WTC11 (cell line): ENCODE data around the gene HECW1.

ENCODE experiments used
- ATF6 ChIP-seq: sonication (generic); formaldehyde crosslinking; IDR thresholded peaks from 2 replicates; pipeline ENCODE4 v1.8.1; 2023; ENCODE audit warnings: mild to moderate bottlenecking, missing genetic modification reagents
- CTCF ChIP-seq: fragments of 200-600 bp; IDR thresholded peaks from 2 replicates; pipeline ENCODE4 v1.8.0; 2022; ENCODE audit warnings: antibody characterized with exemption
- ESRRA ChIP-seq: sonication (generic); formaldehyde crosslinking; IDR thresholded peaks from 2 replicates; pipeline ENCODE4 v1.8.1; 2022; ENCODE audit warnings: mild to moderate bottlenecking, missing genetic modification reagents, borderline replicate concordance
- GABPB1 ChIP-seq: sonication (generic); formaldehyde crosslinking; IDR thresholded peaks from 2 replicates; pipeline ENCODE4 v1.8.1; 2023; ENCODE audit warnings: mild to moderate bottlenecking, missing genetic modification reagents
- NR2C2 ChIP-seq: sonication (generic); formaldehyde crosslinking; IDR thresholded peaks from 2 replicates; pipeline ENCODE4 v1.8.0; 2022; ENCODE audit warnings: mild to moderate bottlenecking, missing genetic modification reagents
- PREB ChIP-seq: sonication (generic); formaldehyde crosslinking; IDR thresholded peaks from 2 replicates; pipeline ENCODE4 v1.8.1; 2022; ENCODE audit warnings: mild to moderate bottlenecking, missing genetic modification reagents, moderate library complexity, borderline replicate concordance
- TEAD4 ChIP-seq: sonication (generic); formaldehyde crosslinking; IDR thresholded peaks from 2 replicates; pipeline ENCODE4 v1.8.0; 2022; ENCODE audit warnings: mild to moderate bottlenecking, missing genetic modification reagents
- USF2 ChIP-seq: sonication (generic); formaldehyde crosslinking; IDR thresholded peaks from 2 replicates; pipeline ENCODE4 v1.8.1; 2023; ENCODE audit warnings: mild to moderate bottlenecking, missing genetic modification reagents, moderate library complexity
- ZNF671 ChIP-seq: fragments of 250-450 bp; sonication (Bioruptor Pico); IDR thresholded peaks from 2 replicates; pipeline ENCODE4 v1.8.0; 2021; ENCODE audit warnings: mild to moderate bottlenecking
- TF ChIP-seq, protein P1 (sequence below): sonication (generic); formaldehyde crosslinking; IDR thresholded peaks from 2 replicates; pipeline ENCODE4 v1.8.1; 2022; ENCODE audit warnings: mild to moderate bottlenecking, moderate library complexity, missing genetic modification reagents

DNA sequence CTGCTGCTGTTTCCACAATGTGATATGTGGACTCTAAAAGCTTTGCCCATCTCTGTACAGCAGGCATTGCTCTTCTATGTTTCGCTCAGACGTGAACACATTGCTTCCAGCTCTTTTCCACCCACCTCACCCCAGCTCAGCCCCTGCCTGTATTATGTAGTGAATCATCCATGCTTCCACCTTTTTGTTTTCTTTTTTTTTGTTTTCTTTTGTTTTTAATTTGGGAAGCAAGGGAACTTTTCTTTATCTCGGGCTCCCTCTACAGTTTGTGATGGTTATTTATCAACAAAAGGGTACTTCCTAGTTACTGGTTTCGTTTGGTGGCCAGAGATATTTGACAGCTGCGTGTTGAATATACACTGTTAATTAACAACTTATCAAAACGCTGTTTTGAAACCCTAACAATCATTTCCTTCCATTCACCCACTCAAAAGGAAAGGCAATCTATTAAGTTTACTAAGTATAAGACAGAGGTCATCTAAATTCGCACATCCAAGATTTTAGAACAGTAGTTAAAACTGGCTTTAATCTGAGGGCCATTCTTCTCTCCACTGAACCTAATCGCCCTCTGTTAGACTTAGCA is 342.6 kb downstream of the HECW1 start:
- TF ChIP-seq PREB (no peak), USF2 (CRISPR knock-in tag) (no peak), ATF6 (no peak), NR2C2 (no peak), CTCF (peak; percentile 39; the same call in 1 of the 2 replicates), TEAD4 (CRISPR knock-in tag) (no peak), ZNF671 (CRISPR knock-in tag) (no peak), GABPB1 (CRISPR knock-in tag) (no peak), ESRRA (CRISPR knock-in tag) (no peak)
- TF ChIP-seq, protein P1, sequence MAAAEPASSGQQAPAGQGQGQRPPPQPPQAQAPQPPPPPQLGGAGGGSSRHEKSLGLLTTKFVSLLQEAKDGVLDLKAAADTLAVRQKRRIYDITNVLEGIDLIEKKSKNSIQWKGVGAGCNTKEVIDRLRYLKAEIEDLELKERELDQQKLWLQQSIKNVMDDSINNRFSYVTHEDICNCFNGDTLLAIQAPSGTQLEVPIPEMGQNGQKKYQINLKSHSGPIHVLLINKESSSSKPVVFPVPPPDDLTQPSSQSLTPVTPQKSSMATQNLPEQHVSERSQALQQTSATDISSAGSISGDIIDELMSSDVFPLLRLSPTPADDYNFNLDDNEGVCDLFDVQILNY, result no peak
